ENCODE results near the gene IFNW1.
"Not testable (repeated sequence)": the region's sequence is repeated elsewhere in the genome, so short reads cannot be mapped to it uniquely, and the experiment has no call there.

IFNW1 gene

DNA sequence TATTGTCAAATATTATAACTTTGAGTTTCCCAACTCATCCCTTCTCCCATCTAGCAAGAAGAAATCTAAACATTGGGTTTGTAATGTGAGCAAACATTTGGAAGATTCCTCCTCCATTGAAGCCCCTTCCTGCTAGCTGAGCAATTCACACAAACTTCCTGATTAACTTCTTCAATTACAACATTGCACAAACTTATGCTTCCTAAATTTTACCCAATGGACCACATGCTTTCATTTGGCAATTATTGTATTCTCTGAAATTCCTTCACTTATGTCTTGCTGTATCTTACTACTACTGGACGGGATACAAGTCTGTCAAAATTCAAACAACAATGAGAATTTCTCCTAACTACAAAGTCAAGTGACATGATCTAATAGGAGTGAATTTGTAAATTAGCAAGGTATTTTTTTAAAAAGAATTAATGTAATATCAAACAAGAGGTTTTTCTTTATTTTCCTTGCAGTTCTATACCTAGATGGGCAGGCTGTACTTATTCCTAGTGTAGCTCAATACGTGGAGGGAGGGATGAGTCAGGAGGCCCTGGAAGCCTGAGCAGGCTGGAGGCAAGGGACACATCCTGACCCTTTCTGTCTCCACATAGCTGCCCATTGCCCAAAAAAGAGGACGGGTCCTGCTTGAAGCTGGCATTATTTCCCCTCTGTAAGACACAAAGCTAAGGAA is 11.8 kb upstream of the IFNW1 start:
- Histone ChIP-seq H3K27me3 (ENCODE audit: control insufficient read depth, insufficient read depth, low read length) (no peaks in the 10 kb centered on the region), H3K4me3 (ENCODE audit: low read length) (no peak overlapping the region), H3K4me2 (ENCODE audit: low read length) (peak overlapping the region; percentile 65), H3K4me1 (ENCODE audit: control insufficient read depth, insufficient read depth, low read length) (peaks cover 15% of the 10 kb centered on the region), H3K36me3 (ENCODE audit: insufficient read depth, low read length) (no peaks in the 10 kb centered on the region), H3K9ac (ENCODE audit: low read depth, low read length) (no peak overlapping the region), H3K9me3 (replicated peaks; ENCODE audit: low read length) (no peaks in the 10 kb centered on the region)

DNA sequence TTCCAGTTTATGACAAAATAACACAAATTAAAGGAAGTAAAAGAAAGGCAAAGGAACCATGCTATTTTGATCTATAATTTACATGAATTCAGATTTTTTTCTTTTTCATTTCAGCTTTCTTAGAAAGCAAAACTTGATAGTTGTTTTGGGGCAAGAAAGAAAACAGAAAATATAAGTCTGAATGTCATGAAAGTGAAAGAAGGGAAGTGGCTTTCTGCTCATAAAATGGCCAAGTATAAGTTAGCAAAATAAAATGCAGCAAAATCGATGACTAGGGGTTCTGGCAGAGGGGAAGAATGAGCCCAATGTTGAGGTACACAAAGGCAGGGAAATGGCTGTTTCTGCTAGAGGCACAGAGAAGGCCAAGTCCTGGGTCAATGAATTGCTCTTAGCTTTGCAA is 3.0 kb upstream of the IFNW1 start:
- Histone ChIP-seq H3K9me3 (replicated peaks; ENCODE audit: low read length) (no peaks in the 10 kb centered on the region), H3K4me1 (ENCODE audit: control insufficient read depth, insufficient read depth, low read length) (no peaks in the 10 kb centered on the region), H3K9ac (ENCODE audit: low read depth, low read length) (no peak overlapping the region), H3K36me3 (ENCODE audit: insufficient read depth, low read length) (no peaks in the 10 kb centered on the region), H3K4me3 (ENCODE audit: low read length) (no peak overlapping the region), H3K4me2 (ENCODE audit: low read length) (no peak overlapping the region), H3K27me3 (ENCODE audit: control insufficient read depth, insufficient read depth, low read length) (peaks cover 22% of the 10 kb centered on the region)

DNA sequence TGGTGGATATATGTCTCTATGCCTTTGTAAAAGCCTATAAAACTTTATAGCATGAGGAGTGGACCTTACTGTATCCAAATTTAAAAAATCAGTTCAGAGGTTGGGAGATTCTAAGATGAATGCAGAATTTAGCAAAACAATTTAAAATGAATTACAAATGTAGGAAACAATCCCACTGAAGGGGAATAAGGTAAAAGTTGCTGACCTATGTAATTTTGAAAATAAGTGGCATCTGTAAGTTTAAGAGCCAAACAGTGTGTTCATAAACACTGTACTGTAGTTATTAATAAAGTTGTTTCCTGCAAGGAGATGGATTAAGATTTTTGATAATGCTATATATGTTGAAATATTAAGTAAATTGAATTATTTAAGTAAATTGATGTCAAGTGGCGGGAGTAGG is 4.6 kb downstream of the IFNW1 start:
- Histone ChIP-seq H3K36me3 (ENCODE audit: insufficient read depth, low read length) (no peaks in the 10 kb centered on the region), H3K9me3 (replicated peaks; ENCODE audit: low read length) (no peaks in the 10 kb centered on the region), H3K27me3 (ENCODE audit: control insufficient read depth, insufficient read depth, low read length) (peaks cover 45% of the 10 kb centered on the region), H3K4me3 (ENCODE audit: low read length) (no peak overlapping the region), H3K4me2 (ENCODE audit: low read length) (no peak overlapping the region), H3K4me1 (ENCODE audit: control insufficient read depth, insufficient read depth, low read length) (no peaks in the 10 kb centered on the region), H3K9ac (ENCODE audit: low read depth, low read length) (no peak overlapping the region)

GRCh38 chr9:21135736-21136135 is 5.9 kb downstream of the IFNW1 start:
- peaks cover 48% of the 10 kb centered on the region for H3K27me3 ChIP-seq (ENCODE audit: control insufficient read depth, insufficient read depth, low read length)
- H3K9me3 ChIP-seq (replicated peaks; ENCODE audit: low read length), result no peaks in the 10 kb centered on the region
- H3K4me2 ChIP-seq (ENCODE audit: low read length), result no peak overlapping the region
- no peaks in the 10 kb centered on the region for H3K36me3 ChIP-seq (ENCODE audit: insufficient read depth, low read length)
- no peaks in the 10 kb centered on the region for H3K4me1 ChIP-seq (ENCODE audit: control insufficient read depth, insufficient read depth, low read length)
- no peak overlapping the region for H3K4me3 ChIP-seq (ENCODE audit: low read length)
- H3K9ac ChIP-seq (ENCODE audit: low read depth, low read length), result no peak overlapping the region

- not testable (repeated sequence) for H3K4me1 ChIP-seq (ENCODE audit: control insufficient read depth, insufficient read depth, low read length); H3K36me3 ChIP-seq (ENCODE audit: insufficient read depth, low read length); H3K9ac ChIP-seq (ENCODE audit: low read depth, low read length); H3K9me3 ChIP-seq (replicated peaks; ENCODE audit: low read length); H3K4me2 ChIP-seq (ENCODE audit: low read length); H3K4me3 ChIP-seq (ENCODE audit: low read length)
- H3K27me3 ChIP-seq (ENCODE audit: control insufficient read depth, insufficient read depth, low read length), result peaks cover 16% of the 10 kb centered on the region
Observed at GRCh38 chr9:21128186-21128585, 13.4 kb downstream of the IFNW1 start.

DNA sequence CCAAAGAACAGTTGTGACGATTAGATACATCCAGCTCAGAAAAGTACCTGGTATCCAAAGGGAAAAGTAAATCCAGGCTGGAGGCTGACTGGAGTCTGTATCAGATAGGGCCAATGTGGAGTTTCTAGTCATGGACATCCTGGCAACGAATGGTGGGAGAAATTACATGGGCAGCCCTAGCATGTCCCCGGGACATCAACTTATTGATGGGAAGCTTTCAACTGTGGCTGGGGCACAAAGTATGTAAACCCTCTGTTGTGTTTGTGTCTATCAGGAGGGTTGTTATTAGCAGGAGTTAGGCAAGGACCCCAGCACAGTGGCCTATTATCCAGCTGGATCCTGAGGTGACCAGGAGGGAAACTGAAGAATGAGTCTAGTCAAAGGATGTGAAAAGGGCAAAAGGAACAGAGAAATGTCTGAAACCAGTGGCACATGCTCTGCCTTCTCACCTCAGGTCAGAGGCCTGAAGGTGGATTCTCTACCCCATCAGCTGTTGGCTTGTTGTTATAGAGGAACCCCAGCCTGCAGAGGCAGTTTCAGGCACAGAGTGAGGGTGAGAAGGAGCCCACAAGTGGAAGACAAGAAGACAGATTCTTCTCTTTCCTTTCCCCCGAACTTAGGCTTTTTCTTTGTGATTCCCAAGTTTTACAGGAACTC is 19.9 kb downstream of the IFNW1 start:
- H3K4me2 ChIP-seq (ENCODE audit: low read length), result no peak overlapping the region

GRCh38 chr9:21121079-21121478 is 20.6 kb downstream of the IFNW1 start:
- Histone ChIP-seq H3K4me1 (ENCODE audit: control insufficient read depth, insufficient read depth, low read length) (no peaks in the 10 kb centered on the region), H3K9ac (ENCODE audit: low read depth, low read length) (no peak overlapping the region), H3K4me2 (ENCODE audit: low read length) (no peak overlapping the region), H3K9me3 (replicated peaks; ENCODE audit: low read length) (no peaks in the 10 kb centered on the region), H3K27me3 (ENCODE audit: control insufficient read depth, insufficient read depth, low read length) (peaks cover 14% of the 10 kb centered on the region), H3K36me3 (ENCODE audit: insufficient read depth, low read length) (no peaks in the 10 kb centered on the region), H3K4me3 (ENCODE audit: low read length) (no peak overlapping the region)

More for the DNA sequence above, 19.9 kb downstream of the IFNW1 start:
- Histone ChIP-seq H3K36me3 (ENCODE audit: insufficient read depth, low read length) (no peaks in the 10 kb centered on the region), H3K9me3 (replicated peaks; ENCODE audit: low read length) (no peaks in the 10 kb centered on the region), H3K4me3 (ENCODE audit: low read length) (no peak overlapping the region), H3K9ac (ENCODE audit: low read depth, low read length) (no peak overlapping the region), H3K4me1 (ENCODE audit: control insufficient read depth, insufficient read depth, low read length) (no peaks in the 10 kb centered on the region), H3K27me3 (ENCODE audit: control insufficient read depth, insufficient read depth, low read length) (peaks cover 14% of the 10 kb centered on the region)

GRCh38 chr9:21119093-21119770 is 22.4 kb downstream of the IFNW1 start:
- Histone ChIP-seq H3K27me3 (ENCODE audit: control insufficient read depth, insufficient read depth, low read length) (peaks cover 14% of the 10 kb centered on the region), H3K4me3 (ENCODE audit: low read length) (no peak overlapping the region)

GRCh38 chr9:21114311-21114710 is 27.3 kb downstream of the IFNW1 start:
- Histone ChIP-seq H3K4me3 (ENCODE audit: low read length) (no peak overlapping the region), H3K36me3 (ENCODE audit: insufficient read depth, low read length) (no peaks in the 10 kb centered on the region), H3K9me3 (replicated peaks; ENCODE audit: low read length) (no peaks in the 10 kb centered on the region), H3K9ac (ENCODE audit: low read depth, low read length) (no peak overlapping the region), H3K4me2 (ENCODE audit: low read length) (no peak overlapping the region), H3K27me3 (ENCODE audit: control insufficient read depth, insufficient read depth, low read length) (peaks cover 5% of the 10 kb centered on the region), H3K4me1 (ENCODE audit: control insufficient read depth, insufficient read depth, low read length) (no peaks in the 10 kb centered on the region)

More at GRCh38 chr9:21119093-21119770, 22.4 kb downstream of the IFNW1 start:
- Histone ChIP-seq H3K9ac (ENCODE audit: low read depth, low read length) (no peak overlapping the region), H3K4me2 (ENCODE audit: low read length) (no peak overlapping the region), H3K36me3 (ENCODE audit: insufficient read depth, low read length) (no peaks in the 10 kb centered on the region), H3K9me3 (replicated peaks; ENCODE audit: low read length) (no peaks in the 10 kb centered on the region), H3K4me1 (ENCODE audit: control insufficient read depth, insufficient read depth, low read length) (no peaks in the 10 kb centered on the region)

DNA sequence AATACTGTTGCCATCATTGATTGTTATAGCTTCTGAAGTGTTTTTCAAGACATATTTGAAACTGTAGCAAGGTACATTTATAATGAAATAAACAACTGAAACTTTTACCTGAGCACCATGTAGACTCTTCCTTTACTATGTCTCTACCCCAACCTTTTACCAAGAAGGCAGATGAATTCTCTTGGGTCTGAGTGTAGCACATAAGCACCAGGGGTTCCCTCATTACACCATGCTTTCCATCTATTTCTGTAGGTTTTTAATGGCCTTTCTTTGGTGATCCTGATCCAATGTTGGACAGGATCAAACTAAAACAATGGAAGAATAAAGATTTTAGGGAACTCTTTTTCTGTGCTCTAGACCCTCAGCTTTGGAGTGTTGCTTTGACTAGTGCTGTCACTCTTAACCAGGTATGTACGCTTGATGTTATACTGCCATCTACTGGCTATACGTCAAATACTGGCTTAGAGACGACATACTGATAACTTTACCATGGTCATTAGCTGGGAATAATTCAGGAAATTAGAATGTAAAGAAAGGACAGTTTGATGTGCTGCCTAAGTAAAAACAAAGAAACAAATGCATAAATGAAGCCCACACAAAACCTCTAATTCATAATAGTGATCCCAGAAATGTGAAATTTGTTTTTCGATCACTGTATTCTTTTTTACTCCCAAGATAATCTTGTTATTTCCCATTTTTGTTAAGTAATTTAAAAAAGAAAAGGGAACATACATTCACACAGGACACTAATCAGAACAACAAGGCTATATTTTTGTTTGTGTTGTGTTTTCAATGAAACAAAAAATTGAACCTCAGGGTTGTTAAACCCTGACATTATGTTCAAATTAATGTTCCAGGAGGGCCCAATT is 30.7 kb downstream of the IFNW1 start:
- H3K4me2 ChIP-seq (ENCODE audit: low read length), result no peak overlapping the region
- no peaks in the 10 kb centered on the region for H3K27me3 ChIP-seq (ENCODE audit: control insufficient read depth, insufficient read depth, low read length)
- no peaks in the 10 kb centered on the region for H3K4me1 ChIP-seq (ENCODE audit: control insufficient read depth, insufficient read depth, low read length)
- no peak overlapping the region for H3K9ac ChIP-seq (ENCODE audit: low read depth, low read length)
- no peaks in the 10 kb centered on the region for H3K36me3 ChIP-seq (ENCODE audit: insufficient read depth, low read length)
- no peak overlapping the region for H3K4me3 ChIP-seq (ENCODE audit: low read length)
- no peaks in the 10 kb centered on the region for H3K9me3 ChIP-seq (replicated peaks; ENCODE audit: low read length)

DNA sequence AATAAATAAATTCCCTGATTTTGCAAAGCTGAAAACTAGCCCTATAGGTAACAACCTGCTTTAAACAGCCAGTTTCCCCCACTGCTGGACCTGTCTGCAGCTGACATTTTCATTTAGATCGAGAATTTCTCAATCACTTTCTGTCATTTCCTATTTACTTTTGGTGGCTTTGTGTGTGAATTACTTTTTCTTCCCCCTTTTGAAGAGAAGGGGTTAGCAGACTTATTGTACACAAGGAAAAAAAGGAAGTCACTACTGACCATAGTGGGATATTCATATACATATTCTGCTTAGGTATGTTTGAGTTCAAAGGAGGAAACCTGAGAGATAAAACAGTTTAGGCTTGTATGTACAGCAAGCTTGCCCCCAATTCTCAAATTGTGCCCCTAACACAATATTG is 36.8 kb downstream of the IFNW1 start:
- no peak overlapping the region for H3K4me3 ChIP-seq (ENCODE audit: low read length)
- no peaks in the 10 kb centered on the region for H3K36me3 ChIP-seq (ENCODE audit: insufficient read depth, low read length)
- no peaks in the 10 kb centered on the region for H3K27me3 ChIP-seq (ENCODE audit: control insufficient read depth, insufficient read depth, low read length)
- no peaks in the 10 kb centered on the region for H3K4me1 ChIP-seq (ENCODE audit: control insufficient read depth, insufficient read depth, low read length)
- H3K9me3 ChIP-seq (replicated peaks; ENCODE audit: low read length), result no peaks in the 10 kb centered on the region
- H3K9ac ChIP-seq (ENCODE audit: low read depth, low read length), result no peak overlapping the region
- H3K4me2 ChIP-seq (ENCODE audit: low read length), result no peak overlapping the region

All from skeletal muscle satellite cell (primary cell).